Breast epithelium (tissue), 4 donors: Measurements from ENCODE around the gene STAT4. TPM values are rescaled to one million over a fixed set of nuclear protein-coding genes. Genes with fewer than 3 reads are reported as not detected.

Experiments
- DNase-seq, 2 donors: peaks; one replicate each; pipeline ENCODE4 v3.0.0-alpha.2; 2019; ENCODE audit warnings: low spot score in 2 of 2
- H3K27ac ChIP-seq, 2 donors: fragments of 200-600 bp; sonication (generic) in 1 of 2; one replicate each; pipeline ENCODE4 v1.5.1; 2016 to 2019; ENCODE audit warnings: mild to moderate bottlenecking in 1 of 2
- H3K27me3 ChIP-seq, 2 donors: fragments of 200-600 bp; sonication (generic) in 1 of 2; one replicate each; pipeline versions ENCODE4 v1.5.1 to v1.6.0; 2017 to 2019; ENCODE audit warnings: control low read depth in 1 of 2, mild to moderate bottlenecking in 1 of 2
- H3K36me3 ChIP-seq: fragments of 200-600 bp; one replicate; pipeline ENCODE4 v1.5.1; 2019
- H3K4me1 ChIP-seq, 2 donors: fragments of 200-600 bp; sonication (generic); one replicate each; pipeline ENCODE4 v1.5.1; 2016 to 2019; ENCODE audit warnings: control low read depth in 1 of 2
- H3K4me3 ChIP-seq, 3 donors: fragments of 200-600 bp; sonication (generic); 1 replicate in 2 of 3; 2 replicates in 1 of 3; pipeline ENCODE4 v1.5.1; 2016 to 2019; ENCODE audit warnings: mild to moderate bottlenecking in 3 of 3, moderate library complexity in 2 of 3
- H3K9me3 ChIP-seq, 2 donors: fragments of 200-600 bp; sonication (generic) in 1 of 2; one replicate each; pipeline ENCODE4 v1.5.1; 2016 to 2019; ENCODE audit warnings: control low read depth in 1 of 2
- POLR2A ChIP-seq: fragments of 450-650 bp; IDR thresholded peaks from one replicate; pipeline ENCODE4 v1.6.1; 2016; ENCODE audit warnings: antibody characterized with exemption, mild to moderate bottlenecking, moderate library complexity
- POLR2AphosphoS5 ChIP-seq, 3 donors: sonication (generic); formaldehyde crosslinking; IDR thresholded peaks; one replicate each; pipeline ENCODE4 v1.6.1; 2017; ENCODE audit warnings: antibody characterized with exemption in 3 of 3
- intact Hi-C: fragments of 100-400 bp; cut with DNase I; formaldehyde crosslinking; loops from one replicate; pipeline ENCODE4 v1.15.1; 2023; ENCODE audit warnings: low total_unique reads
- total RNA-seq, 3 donors: library from RNA; depleted of rRNA; stranded (reverse); fragments of >200 nt; gene quantifications; one replicate each; pipeline ENCODE4 v1.1.0, GENCODE V29; 2016
- TF ChIP-seq, protein P1 (sequence below), 3 donors: fragments of 450-650 bp; IDR thresholded peaks; one replicate each; pipeline ENCODE4 v1.5.1; 2016 to 2017; ENCODE audit warnings: antibody characterized with exemption in 3 of 3, mild to moderate bottlenecking in 3 of 3, moderate library complexity in 3 of 3

STAT4 gene
- total RNA-seq, 3 donors from 2014 or later, result 1.6 to 5.9 (median 3.6) TPM

DNA sequence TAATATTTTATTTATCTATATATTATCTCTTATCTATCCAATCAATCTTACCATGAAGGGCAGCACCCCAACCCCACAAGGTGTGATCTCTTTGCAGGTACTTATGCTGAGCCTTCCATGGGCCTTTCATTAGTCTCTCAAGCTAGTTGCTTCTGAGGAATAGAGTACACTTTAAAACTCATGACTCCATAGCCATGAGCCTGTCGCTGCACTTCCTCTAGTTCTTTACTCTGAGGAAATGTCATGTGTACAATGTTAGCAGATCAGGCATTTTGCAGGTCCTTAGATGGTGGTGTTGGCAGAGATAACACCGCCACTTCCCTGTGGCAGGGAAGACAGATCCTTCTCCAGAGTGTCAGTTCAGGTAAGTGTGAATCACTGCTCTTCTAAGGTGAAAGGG, 29.5 kb upstream of the STAT4 start:
- intact Hi-C loops, result no loop called here
- no peak for DNase-seq
- Histone ChIP-seq H3K4me1 (no peaks in the 10 kb centered on the region), H3K36me3 (no peaks in the 10 kb centered on the region), H3K9me3 (no peaks in the 10 kb centered on the region), H3K27ac (no peak overlapping the region), H3K27me3 (no peaks in the 10 kb centered on the region), H3K4me3 (no peak overlapping the region)
- TF ChIP-seq POLR2AphosphoS5 (IDR thresholded peaks at IDR 0.05) (no peak), POLR2A (no peak)
- TF ChIP-seq, protein P1, sequence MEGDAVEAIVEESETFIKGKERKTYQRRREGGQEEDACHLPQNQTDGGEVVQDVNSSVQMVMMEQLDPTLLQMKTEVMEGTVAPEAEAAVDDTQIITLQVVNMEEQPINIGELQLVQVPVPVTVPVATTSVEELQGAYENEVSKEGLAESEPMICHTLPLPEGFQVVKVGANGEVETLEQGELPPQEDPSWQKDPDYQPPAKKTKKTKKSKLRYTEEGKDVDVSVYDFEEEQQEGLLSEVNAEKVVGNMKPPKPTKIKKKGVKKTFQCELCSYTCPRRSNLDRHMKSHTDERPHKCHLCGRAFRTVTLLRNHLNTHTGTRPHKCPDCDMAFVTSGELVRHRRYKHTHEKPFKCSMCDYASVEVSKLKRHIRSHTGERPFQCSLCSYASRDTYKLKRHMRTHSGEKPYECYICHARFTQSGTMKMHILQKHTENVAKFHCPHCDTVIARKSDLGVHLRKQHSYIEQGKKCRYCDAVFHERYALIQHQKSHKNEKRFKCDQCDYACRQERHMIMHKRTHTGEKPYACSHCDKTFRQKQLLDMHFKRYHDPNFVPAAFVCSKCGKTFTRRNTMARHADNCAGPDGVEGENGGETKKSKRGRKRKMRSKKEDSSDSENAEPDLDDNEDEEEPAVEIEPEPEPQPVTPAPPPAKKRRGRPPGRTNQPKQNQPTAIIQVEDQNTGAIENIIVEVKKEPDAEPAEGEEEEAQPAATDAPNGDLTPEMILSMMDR (IDR thresholded peaks at IDR 0.05), result no peak

DNA sequence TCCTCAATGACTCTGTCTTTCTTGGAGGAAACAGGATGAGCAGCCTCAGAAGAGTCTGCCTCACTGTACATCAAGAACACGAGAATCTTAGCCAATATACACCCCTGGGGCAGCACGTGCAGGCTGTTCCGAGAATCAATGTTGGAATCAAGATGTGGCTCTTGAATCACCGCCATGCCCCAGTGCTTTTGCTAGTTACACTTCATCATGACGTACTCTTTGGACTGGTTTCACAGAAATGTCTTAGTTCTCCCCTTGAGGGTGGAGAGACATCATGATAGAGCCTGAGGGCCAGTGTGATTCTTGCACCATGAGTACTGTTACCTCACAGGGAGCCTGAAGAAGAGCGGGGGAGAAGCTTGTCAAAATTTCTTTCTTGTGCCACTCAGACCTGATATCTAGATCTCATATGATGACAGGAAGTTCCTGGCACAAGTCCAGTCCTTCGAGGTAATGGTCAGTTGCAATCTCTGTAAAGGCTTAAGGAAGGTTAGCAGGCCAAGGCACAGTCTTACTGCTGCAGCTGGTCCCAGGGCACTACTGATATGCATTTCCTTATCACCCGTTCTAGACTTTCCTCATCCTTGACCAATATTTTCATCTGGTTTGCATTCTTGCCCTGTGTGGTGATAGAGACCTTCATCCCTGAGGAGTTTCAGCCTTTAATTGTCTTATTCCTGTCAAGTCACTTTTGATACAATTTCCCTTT, 28.2 kb upstream of the STAT4 start:
- TF ChIP-seq, protein P1 (IDR thresholded peaks at IDR 0.05), result no peak
- TF ChIP-seq POLR2AphosphoS5 (IDR thresholded peaks at IDR 0.05) (peak in 2 of 3 donors; percentile 64 to 72), POLR2A (no peak)

DNA sequence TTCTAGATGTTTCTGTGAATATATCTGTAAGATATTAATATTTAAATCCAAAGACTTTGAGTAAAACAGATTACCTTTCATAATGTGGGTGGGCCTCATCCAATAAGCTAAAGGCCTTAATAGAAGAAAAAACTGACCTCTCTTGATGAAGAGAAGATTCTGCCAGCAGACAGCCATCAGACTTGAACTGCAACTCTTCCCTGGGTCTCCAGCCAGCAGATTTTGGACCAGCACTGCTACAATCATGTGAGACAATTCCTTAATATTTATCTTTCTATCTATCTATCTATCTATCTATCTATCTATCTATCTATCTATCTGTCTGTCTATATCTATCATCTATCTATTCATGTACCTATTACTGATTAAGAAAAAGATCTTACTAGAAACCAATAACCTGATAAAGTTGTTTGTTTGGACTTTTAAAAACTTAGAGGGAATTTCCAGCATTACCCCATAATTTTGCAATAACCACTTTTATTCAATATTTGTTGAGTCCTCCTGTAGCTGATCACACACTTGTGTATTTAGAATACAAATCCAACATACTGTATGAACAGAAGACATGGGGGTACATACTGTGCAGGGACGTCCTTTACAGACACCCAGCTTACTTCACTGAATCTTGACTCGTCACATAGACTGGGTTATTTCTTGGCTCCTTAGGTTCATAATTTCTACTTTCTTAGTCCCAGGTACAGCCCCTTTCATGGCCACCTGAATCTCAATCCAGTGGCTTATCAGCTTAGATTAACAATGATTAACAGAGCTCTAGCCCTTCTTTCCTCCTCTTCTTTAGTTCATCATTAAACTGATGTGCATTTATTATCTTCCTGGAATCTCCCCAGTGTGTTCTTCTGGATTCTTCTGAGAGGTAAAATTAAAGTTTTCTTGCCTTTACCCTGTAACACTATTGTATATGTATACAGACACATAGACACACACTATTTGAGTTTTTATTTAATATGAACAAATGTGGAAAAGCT, 27.2 kb upstream of the STAT4 start:
- intact Hi-C loops, result loop anchor here (10.0 kb wide), 1 partner anchor 337 kb away; no protein-coding TSS in a partner anchor
- H3K27me3 ChIP-seq, result no peaks in the 10 kb centered on the region
- H3K4me1 ChIP-seq, result no peaks in the 10 kb centered on the region
- no peak for DNase-seq
- H3K9me3 ChIP-seq, result no peaks in the 10 kb centered on the region
- TF ChIP-seq, protein P1 (IDR thresholded peaks at IDR 0.05), result no peak
- TF ChIP-seq POLR2AphosphoS5 (IDR thresholded peaks at IDR 0.05) (no peak), POLR2A (no peak)
- H3K27ac ChIP-seq, result no peak overlapping the region
- H3K36me3 ChIP-seq, result no peaks in the 10 kb centered on the region
- H3K4me3 ChIP-seq, result no peak overlapping the region

More for the DNA sequence above, 28.2 kb upstream of the STAT4 start:
- DNase-seq, result peak; percentile 48 to 57
- Histone ChIP-seq H3K9me3 (no peaks in the 10 kb centered on the region), H3K4me1 (no peaks in the 10 kb centered on the region), H3K27ac (no peak overlapping the region), H3K36me3 (no peaks in the 10 kb centered on the region), H3K27me3 (no peaks in the 10 kb centered on the region), H3K4me3 (no peak overlapping the region)
- intact Hi-C loops, result loop anchor here (10.0 kb wide), 1 partner anchor 336 kb away; no protein-coding TSS in a partner anchor

DNA sequence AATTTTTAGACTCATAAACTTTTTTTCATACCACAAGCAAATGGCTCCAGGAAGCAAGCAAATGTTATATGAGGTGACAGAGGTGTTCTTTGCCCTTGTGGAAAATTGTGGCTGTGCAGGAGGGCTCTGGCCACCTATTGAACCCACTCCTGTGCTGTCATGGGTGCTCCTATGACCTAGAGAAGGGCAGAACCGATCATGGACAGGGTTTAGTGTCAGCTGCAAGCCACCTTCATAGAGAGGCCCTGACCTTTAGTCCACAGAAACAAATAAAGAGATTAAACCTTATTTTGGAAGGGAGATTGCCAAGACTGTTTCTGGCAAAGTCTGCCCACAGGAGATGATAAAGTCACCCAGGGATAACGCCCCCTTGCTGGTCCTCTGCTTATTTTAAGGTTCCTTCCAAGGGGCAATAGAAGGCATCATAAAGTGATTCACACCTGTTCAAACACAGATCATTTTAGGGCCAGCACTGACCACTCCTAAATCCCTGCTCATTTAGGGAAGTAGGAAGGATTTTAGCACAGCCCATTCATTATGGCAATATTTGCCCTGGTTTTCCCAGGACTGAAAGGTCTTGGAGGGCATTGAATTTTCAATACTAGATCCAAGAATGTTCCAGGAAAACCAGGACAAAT, 26.1 kb upstream of the STAT4 start:
- H3K9me3 ChIP-seq, result no peaks in the 10 kb centered on the region

More for the DNA sequence above, 26.1 kb upstream of the STAT4 start:
- Histone ChIP-seq H3K36me3 (no peaks in the 10 kb centered on the region), H3K27ac (no peak overlapping the region), H3K4me3 (no peak overlapping the region), H3K4me1 (no peaks in the 10 kb centered on the region), H3K27me3 (no peaks in the 10 kb centered on the region)
- DNase-seq, result no peak
- intact Hi-C loops, result loop anchor here (10.0 kb wide), 1 partner anchor 338 kb away; no protein-coding TSS in a partner anchor
- TF ChIP-seq, protein P1 (IDR thresholded peaks at IDR 0.05), result no peak
- TF ChIP-seq POLR2AphosphoS5 (IDR thresholded peaks at IDR 0.05) (no peak), POLR2A (no peak)
